Breast epithelium (tissue), 3 donors: ENCODE data around the gene PHB1.

Experiments
- CTCF ChIP-seq, 3 donors: fragments of 450-650 bp; IDR thresholded peaks; one replicate each; pipeline ENCODE4 v1.5.1; 2016 to 2017; ENCODE audit warnings: antibody characterized with exemption in 3 of 3, mild to moderate bottlenecking in 3 of 3, moderate library complexity in 3 of 3
- POLR2A ChIP-seq: fragments of 450-650 bp; IDR thresholded peaks from one replicate; pipeline ENCODE4 v1.6.1; 2016; ENCODE audit warnings: antibody characterized with exemption, mild to moderate bottlenecking, moderate library complexity
- POLR2AphosphoS5 ChIP-seq, 3 donors: sonication (generic); formaldehyde crosslinking; IDR thresholded peaks; one replicate each; pipeline ENCODE4 v1.6.1; 2017; ENCODE audit warnings: antibody characterized with exemption in 3 of 3

GRCh38 chr17:49440581-49440980 lies 25.9 kb upstream of the PHB1 start:
- TF ChIP-seq CTCF (IDR thresholded peaks at IDR 0.05): no peak
- no peak for TF ChIP-seq POLR2AphosphoS5 (IDR thresholded peaks at IDR 0.05)
- TF ChIP-seq POLR2A: no peak
